GM12891 (cell line): ENCODE measurements around the gene DTX3.
"Not testable (repeated sequence)": the region's sequence is repeated elsewhere in the genome, so short reads cannot be mapped to it uniquely, and the experiment has no call there.

ENCODE experiments used
- DNase-seq: peaks from one replicate; pipeline ENCODE4 v3.0.0; 2011; ENCODE audit warnings: low spot score; ENCODE audit not compliant: insufficient read length
- FAIRE-seq: peaks from 2 replicates; lab custom pipeline; 2011; peaks lifted over from hg19 to GRCh38; lab: Jason Lieb, UNC
- PAX5 ChIP-seq: IDR thresholded peaks from 2 replicates; pipeline ENCODE4 v1.6.1; 2011; ENCODE audit warnings: low read length, moderate library complexity, mild to moderate bottlenecking; ENCODE audit not compliant: insufficient read depth, severe bottlenecking
- POLR2A ChIP-seq: IDR thresholded peaks from 2 replicates; pipeline ENCODE4 v1.6.1; 2011; ENCODE audit warnings: low read depth, low read length, control low read depth
- POLR2AphosphoS5 ChIP-seq: IDR thresholded peaks from 2 replicates; pipeline ENCODE4 v1.6.1; 2011; ENCODE audit warnings: low read depth, low read length, control low read depth
- POU2F2 ChIP-seq: IDR thresholded peaks from 2 replicates; pipeline ENCODE4 v1.6.1; 2011; ENCODE audit warnings: low read depth, mild to moderate bottlenecking, control low read depth, low read length, moderate library complexity
- SPI1 ChIP-seq: IDR thresholded peaks from 2 replicates; pipeline ENCODE4 v1.6.1; 2011; ENCODE audit warnings: low read depth, low read length, control low read depth
- TAF1 ChIP-seq: IDR thresholded peaks from 2 replicates; pipeline ENCODE4 v1.6.1; 2011; ENCODE audit warnings: low read depth, low read length, control low read depth

Gene DTX3

GRCh38 chr12:57654042-57654441 is 49.4 kb downstream of the DTX3 start:
- FAIRE-seq (no peak), DNase-seq (no peak)
- no peak for TF ChIP-seq SPI1
- no peak for TF ChIP-seq POLR2A
- no peak for TF ChIP-seq TAF1
- TF ChIP-seq PAX5, result no peak
- no peak for TF ChIP-seq POLR2AphosphoS5
- TF ChIP-seq POU2F2, result no peak

- no peak for DNase-seq
- TF ChIP-seq PAX5 (no peak), TAF1 (no peak), SPI1 (no peak), POU2F2 (no peak), POLR2AphosphoS5 (no peak)
- FAIRE-seq, result no peak
These were observed 51.1 kb downstream of the DTX3 start for GRCh38 chr12:57655541-57656240.

GRCh38 chr12:57656408-57656807 is 51.8 kb downstream of the DTX3 start:
- FAIRE-seq, DNase-seq: not testable (repeated sequence)

- DNase-seq (no peak), FAIRE-seq (no peak)
- TF ChIP-seq POLR2AphosphoS5 (no peak), SPI1 (no peak), POLR2A (no peak), TAF1 (no peak), POU2F2 (no peak), PAX5 (no peak)
These were observed 53.1 kb downstream of the DTX3 start for GRCh38 chr12:57657744-57658143.

GRCh38 chr12:57658890-57659289 is 54.3 kb downstream of the DTX3 start:
- FAIRE-seq (no peak), DNase-seq (no peak)
- no peak for TF ChIP-seq POLR2AphosphoS5
- TF ChIP-seq SPI1, result no peak
- no peak for TF ChIP-seq POLR2A
- TF ChIP-seq POU2F2, result no peak
